ENCODE data around the gene GHDC. TPM values are rescaled to one million over a fixed set of nuclear protein-coding genes. Genes with fewer than 3 reads are reported as not detected.

The GHDC gene
- total and polyA plus RNA-seq, 2 of the 13 experiments (the other 11 are each of a cell fraction or from before 2014, with no cell fraction given), result 15.4 to 22.5 TPM

DNA sequence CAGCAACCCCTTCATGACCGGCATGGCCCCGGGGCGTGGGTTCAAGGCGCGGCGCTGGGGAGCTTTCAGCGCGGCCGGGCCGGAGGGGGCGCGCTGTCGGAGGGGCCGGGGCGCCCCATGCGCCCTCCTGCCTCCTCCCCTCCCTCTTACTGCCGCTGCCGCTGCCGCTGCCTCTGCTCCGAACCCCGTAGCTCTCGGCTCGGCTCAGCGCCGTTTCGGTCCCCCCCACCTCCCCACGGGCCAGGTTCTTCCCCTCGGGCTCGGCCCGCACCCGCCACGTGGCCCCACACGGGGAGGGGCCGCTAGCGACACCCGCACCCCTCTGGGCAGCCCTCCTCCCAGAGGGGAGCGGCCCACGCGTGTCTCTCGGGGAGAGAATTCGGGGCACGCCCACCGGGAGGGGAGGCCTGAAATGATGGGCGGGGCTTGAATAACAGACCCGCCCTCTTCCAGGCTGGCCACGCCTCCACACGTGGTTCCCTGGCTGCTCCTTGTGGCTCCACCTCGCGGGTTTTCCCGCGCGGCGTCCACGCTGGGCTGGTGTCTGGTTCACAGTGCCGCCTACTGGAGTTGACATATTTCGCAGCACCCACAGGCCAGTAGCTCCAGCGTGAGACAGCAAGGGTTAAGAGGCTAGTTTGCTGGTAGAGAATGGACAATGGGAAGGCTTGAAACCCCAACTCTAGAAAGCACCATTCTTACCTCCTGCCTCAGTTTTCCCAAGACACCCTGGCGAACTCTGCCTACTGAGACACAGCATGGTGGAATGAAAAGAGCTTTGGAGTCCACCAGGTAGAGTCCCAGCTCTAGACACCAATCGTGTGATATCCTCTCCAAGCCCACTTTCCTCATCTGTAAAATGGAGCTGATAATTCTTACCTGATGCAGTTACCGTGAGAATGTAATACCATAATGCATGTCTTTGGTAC lies 13.1 kb downstream of the GHDC start, which contains the start of gene KCNH4 (continued):
- TF ChIP-seq CREB1 (IDR thresholded peaks at IDR 0.05), result no peak
- no peak for TF ChIP-seq CREB1 (CRISPR knock-in tag; IDR thresholded peaks at IDR 0.05)
- TF ChIP-seq ZNF331 (CRISPR knock-in tag; IDR thresholded peaks at IDR 0.05), result no peak
- no peak for TF ChIP-seq REXO4 (CRISPR knock-in tag; IDR thresholded peaks at IDR 0.05; ENCODE audit: borderline replicate concordance)
- 0 out of 2 replicates have a peak, but pooled peaks have one; percentile 52 for TF ChIP-seq KDM4B (CRISPR knock-in tag; IDR thresholded peaks at IDR 0.05)
- no peak for TF ChIP-seq ZFX (CRISPR knock-in tag; IDR thresholded peaks at IDR 0.05; ENCODE audit: low read depth)
- TF ChIP-seq DNMT1 (CRISPR knock-in tag; IDR thresholded peaks at IDR 0.05), result no peak
- no peak for TF ChIP-seq ZNF737 (CRISPR knock-in tag; IDR thresholded peaks at IDR 0.05; ENCODE audit: borderline replicate concordance)
- TF ChIP-seq, protein P1, sequence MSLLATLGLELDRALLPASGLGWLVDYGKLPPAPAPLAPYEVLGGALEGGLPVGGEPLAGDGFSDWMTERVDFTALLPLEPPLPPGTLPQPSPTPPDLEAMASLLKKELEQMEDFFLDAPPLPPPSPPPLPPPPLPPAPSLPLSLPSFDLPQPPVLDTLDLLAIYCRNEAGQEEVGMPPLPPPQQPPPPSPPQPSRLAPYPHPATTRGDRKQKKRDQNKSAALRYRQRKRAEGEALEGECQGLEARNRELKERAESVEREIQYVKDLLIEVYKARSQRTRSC (CRISPR knock-in tag; IDR thresholded peaks at IDR 0.05; ENCODE audit: low read depth), result no peak
- no peak for TF ChIP-seq TAF15 (IDR thresholded peaks at IDR 0.05; ENCODE audit: low read depth, low read length, poor library complexity, severe bottlenecking)
- TF ChIP-seq MAF1 (CRISPR knock-in tag; IDR thresholded peaks at IDR 0.05; ENCODE audit: borderline replicate concordance), result no peak
- peak; percentile 91 for TF ChIP-seq MIER2 (CRISPR knock-in tag; IDR thresholded peaks at IDR 0.05)
- no peak for TF ChIP-seq SIX1 (CRISPR knock-in tag; IDR thresholded peaks at IDR 0.05; ENCODE audit: borderline replicate concordance)
- no peak for TF ChIP-seq ZNF550 (CRISPR knock-in tag; IDR thresholded peaks at IDR 0.05; ENCODE audit: borderline replicate concordance)
- TF ChIP-seq, protein P2, sequence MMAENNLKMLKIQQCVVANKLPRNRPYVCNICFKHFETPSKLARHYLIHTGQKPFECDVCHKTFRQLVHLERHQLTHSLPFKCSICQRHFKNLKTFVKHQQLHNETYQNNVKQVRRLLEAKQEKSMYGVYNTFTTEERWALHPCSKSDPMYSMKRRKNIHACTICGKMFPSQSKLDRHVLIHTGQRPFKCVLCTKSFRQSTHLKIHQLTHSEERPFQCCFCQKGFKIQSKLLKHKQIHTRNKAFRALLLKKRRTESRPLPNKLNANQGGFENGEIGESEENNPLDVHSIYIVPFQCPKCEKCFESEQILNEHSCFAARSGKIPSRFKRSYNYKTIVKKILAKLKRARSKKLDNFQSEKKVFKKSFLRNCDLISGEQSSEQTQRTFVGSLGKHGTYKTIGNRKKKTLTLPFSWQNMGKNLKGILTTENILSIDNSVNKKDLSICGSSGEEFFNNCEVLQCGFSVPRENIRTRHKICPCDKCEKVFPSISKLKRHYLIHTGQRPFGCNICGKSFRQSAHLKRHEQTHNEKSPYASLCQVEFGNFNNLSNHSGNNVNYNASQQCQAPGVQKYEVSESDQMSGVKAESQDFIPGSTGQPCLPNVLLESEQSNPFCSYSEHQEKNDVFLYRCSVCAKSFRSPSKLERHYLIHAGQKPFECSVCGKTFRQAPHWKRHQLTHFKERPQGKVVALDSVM (CRISPR knock-in tag; IDR thresholded peaks at IDR 0.05), result no peak
- no peak for TF ChIP-seq MEF2D (CRISPR knock-in tag; IDR thresholded peaks at IDR 0.05)
- TF ChIP-seq ARNTL (CRISPR knock-in tag; IDR thresholded peaks at IDR 0.05), result peak; percentile 72; the same call in 1 of the 2 replicates
- no peak for TF ChIP-seq ISX (CRISPR knock-in tag; conservative IDR thresholded peaks at IDR 0.05)
- peak; percentile 67; the same call in 1 of the 2 replicates for TF ChIP-seq MYC (CRISPR knock-in tag; IDR thresholded peaks at IDR 0.05; ENCODE audit: borderline replicate concordance)
- TF ChIP-seq NONO (IDR thresholded peaks at IDR 0.05), result no peak
- TF ChIP-seq NONO (CRISPR knock-in tag; conservative IDR thresholded peaks at IDR 0.05), result 0 out of 2 replicates have a peak, but pooled peaks have one; percentile 44
- no peak for TF ChIP-seq NFRKB (IDR thresholded peaks at IDR 0.05)
- no peak for TF ChIP-seq POLR2A (IDR thresholded peaks at IDR 0.05; ENCODE audit: insufficient read depth in 1 of 2, low read depth in 2 of 2, low read length in 2 of 2)
- TF ChIP-seq GPN1 (CRISPR knock-in tag; IDR thresholded peaks at IDR 0.05; ENCODE audit: borderline replicate concordance), result no peak
- no peak for TF ChIP-seq ZNF839 (CRISPR knock-in tag; IDR thresholded peaks at IDR 0.05; ENCODE audit: borderline replicate concordance)
- no peak for TF ChIP-seq SNRNP70 (IDR thresholded peaks at IDR 0.05; ENCODE audit: low read depth, low read length)
- no peak for TF ChIP-seq CHD4 (IDR thresholded peaks at IDR 0.05; ENCODE audit: borderline replicate concordance, low read length)
- TF ChIP-seq HMGA1 (CRISPR knock-in tag; conservative IDR thresholded peaks at IDR 0.05), result no peak
- peak; percentile 36; the same call in 1 of the 2 replicates for TF ChIP-seq ZNF788 (CRISPR knock-in tag; IDR thresholded peaks at IDR 0.05; ENCODE audit: borderline replicate concordance)
- peak; percentile 88; the same call in 1 of the 2 replicates for TF ChIP-seq EHMT2 (IDR thresholded peaks at IDR 0.05; ENCODE audit: borderline replicate concordance, low read depth, low read length)
